ENCODE measurements around the gene PROC. TPM values are rescaled to one million over a fixed set of nuclear protein-coding genes. Genes with fewer than 3 reads are reported as not detected.

PROC gene
- total and polyA plus RNA-seq, 9 of the 15 experiments (the other 6 are each of a cell fraction or from before 2014, with no cell fraction given), result not detected

- H3K27me3 ChIP-seq (ENCODE audit: control insufficient read depth in 2 of 2, insufficient read depth in 2 of 2, low read length in 2 of 2), result peaks cover 12 to 57% of the 10 kb centered on the region in 2 experiments; a peak in 4 of 5 replicates
- POLR2A ChIA-PET, result interaction anchor here (0.5 to 0.6 kb wide), 2 partner anchors 9 to 159 kb away, joined by 3 read pairs; no protein-coding TSS in a partner anchor
- H3K36me3 ChIP-seq (ENCODE audit: control insufficient read depth, insufficient read depth, low read length), result no peaks in the 10 kb centered on the region
- TF ChIP-seq POLR2B (IDR thresholded peaks at IDR 0.05; ENCODE audit: low read depth, partially characterized antibody) (no peak), PCBP2 (IDR thresholded peaks at IDR 0.05; ENCODE audit: low read depth, low read length, poor library complexity, severe bottlenecking) (no peak), ZNF592 (IDR thresholded peaks at IDR 0.05) (no peak), NR2C2 (CRISPR knock-in tag; IDR thresholded peaks at IDR 0.05) (no peak), NR2C2 (tag; IDR thresholded peaks at IDR 0.05) (no peak), FOXM1 (IDR thresholded peaks at IDR 0.05; ENCODE audit: low read depth) (no peak), FOXM1 (CRISPR knock-in tag; IDR thresholded peaks at IDR 0.05; ENCODE audit: low read depth) (no peak), NCOA6 (IDR thresholded peaks at IDR 0.05) (no peak), TFAM (CRISPR knock-in tag; conservative IDR thresholded peaks at IDR 0.05) (no peak)
- H3K79me2 ChIP-seq (ENCODE audit: control insufficient read depth, insufficient read depth, low read length), result no peaks in the 10 kb centered on the region
- FAIRE-seq (no peak), ATAC-seq (no peak; the same call in 2 of the 3 replicates), DNase-seq (ENCODE audit: extremely low read depth in 1 of 4, low spot score in 3 of 4) (no peak)
- H3K4me3 ChIP-seq, result no peak overlapping the region
- no peaks in the 10 kb centered on the region for H3K9me3 ChIP-seq (replicated peaks; ENCODE audit: control insufficient read depth, insufficient read depth, low read depth, low read length)
- no peak overlapping the region for H3K9ac ChIP-seq (ENCODE audit: insufficient read depth in 1 of 2, low read depth in 2 of 2, low read length in 2 of 2)
- no peak overlapping the region for H3K27ac ChIP-seq (ENCODE audit: extremely low read depth, low read depth, low read length)
- intact Hi-C loops (cut with micrococcal nuclease), result no loop called here
- H3K4me2 ChIP-seq (ENCODE audit: insufficient read depth, low read length), result no peak overlapping the region
- WGBS (ENCODE audit: insufficient coverage, low coverage, missing lambda C conversion rate), result 4% methylated on average over 4 of the region's 4 CpGs
- H3K9me1 ChIP-seq (ENCODE audit: control insufficient read depth, insufficient read depth, low read length), result no peaks in the 10 kb centered on the region
- H3K4me1 ChIP-seq (replicated peaks in 1 of 2; ENCODE audit: control insufficient read depth in 2 of 2, insufficient read depth in 2 of 2, low read length in 2 of 2), result peaks cover 0 to 8% of the 10 kb centered on the region in 2 experiments; a peak in 1 of 5 replicates
- in situ Hi-C loops (cut with MboI), result no loop called here
- CTCF ChIA-PET (ENCODE audit: low intra/inter-chr PET ratio), result no interaction called here
- no peak overlapping the region for H2AFZ ChIP-seq (ENCODE audit: low read depth, low read length)
- BruUV-seq (replicated peaks), result no TSS peak
- no peaks in the 10 kb centered on the region for H4K20me1 ChIP-seq (replicated peaks; ENCODE audit: control insufficient read depth, insufficient read depth, low read length)
Observed at GRCh38 chr2:127429291-127429690, 11.1 kb downstream of the PROC start.
